Suprapubic skin (tissue), 4 donors: ENCODE measurements around the gene ZNF639.

ENCODE experiments used
- POLR2A ChIP-seq, 2 donors: fragments of 450-650 bp; IDR thresholded peaks; one replicate each; pipeline ENCODE4 v1.6.1; 2017; ENCODE audit warnings: antibody characterized with exemption in 2 of 2, mild to moderate bottlenecking in 2 of 2, moderate library complexity in 2 of 2
- POLR2AphosphoS5 ChIP-seq, 3 donors: sonication (generic); formaldehyde crosslinking; IDR thresholded peaks; one replicate each; pipeline ENCODE4 v1.6.1; 2017; ENCODE audit warnings: antibody characterized with exemption in 3 of 3

DNA sequence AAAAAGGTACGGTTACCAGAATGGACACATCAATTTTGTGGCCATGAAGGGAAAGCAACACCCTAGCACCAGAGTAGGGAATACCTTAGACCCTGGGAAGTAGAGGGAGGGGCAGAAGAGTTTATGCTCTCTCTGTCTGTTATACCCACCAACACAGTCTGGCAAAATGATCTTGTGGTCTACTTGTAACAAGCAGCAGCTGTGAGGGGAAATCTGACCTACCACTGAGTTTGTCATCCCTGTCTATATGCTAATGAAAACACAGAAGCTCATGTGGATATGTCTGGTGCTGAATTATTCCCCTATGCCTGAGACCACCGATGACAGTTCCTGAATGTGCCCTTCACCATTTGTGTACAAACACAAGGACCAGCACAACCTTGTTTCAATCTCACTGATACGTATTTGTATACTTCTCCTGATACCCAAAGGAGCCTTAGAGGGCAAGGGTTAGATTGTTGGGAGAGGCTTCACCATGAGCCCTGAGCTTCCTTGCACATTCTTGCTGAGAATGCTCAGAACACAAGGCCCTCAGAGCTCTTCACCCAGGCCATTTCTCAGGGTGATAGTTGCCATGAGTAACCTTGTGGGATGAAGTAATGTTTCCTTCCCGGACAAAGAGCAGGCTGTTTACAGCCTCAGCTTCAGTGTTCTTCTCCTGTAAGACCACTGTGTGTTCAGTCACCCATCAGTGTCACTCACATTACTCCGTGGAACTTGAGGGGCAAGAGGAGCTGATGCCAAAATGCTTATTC is 24.7 kb upstream of the ZNF639 start:
- TF ChIP-seq POLR2A (IDR thresholded peaks at IDR 0.05), result no peak
- no peak for TF ChIP-seq POLR2AphosphoS5 (IDR thresholded peaks at IDR 0.05)
